HK-2 (cell line): ENCODE measurements around the gene RENBP.
"Not testable (repeated sequence)": the region's sequence is repeated elsewhere in the genome, so short reads cannot be mapped to it uniquely, and the experiment has no call there.

ENCODE experiments used
- DNase-seq: peaks from one replicate; pipeline ENCODE4 v3.0.0-alpha.2; 2018; ENCODE audit not compliant: unreplicated experiment

Gene RENBP

GRCh38 chrX:153944140-153944799 lies at the start of gene RENBP:
Gene RENBP (minus strand): TSS chrX:153944643. CDS start chrX:153944610, 33 bp downstream.
- DNase-seq, result no peak

GRCh38 chrX:153993978-153994377 lies 49.5 kb upstream of the RENBP start:
- DNase-seq, result no peak

GRCh38 chrX:153993079-153993478 lies 48.6 kb upstream of the RENBP start:
- DNase-seq, result no peak

- no peak for DNase-seq
These were observed 47.7 kb upstream of the RENBP start for GRCh38 chrX:153992180-153992579.

GRCh38 chrX:153991013-153991580 lies 46.7 kb upstream of the RENBP start:
- no peak for DNase-seq

GRCh38 chrX:153989973-153990655 lies 45.7 kb upstream of the RENBP start:
- no peak for DNase-seq

GRCh38 chrX:153988493-153988892 lies 44.0 kb upstream of the RENBP start:
- DNase-seq, result no peak

GRCh38 chrX:153984351-153985178 lies 40.1 kb upstream of the RENBP start:
- DNase-seq, result no peak

GRCh38 chrX:153983321-153983801 lies 38.9 kb upstream of the RENBP start:
- no peak for DNase-seq

- no peak for DNase-seq
These were observed 37.5 kb upstream of the RENBP start for GRCh38 chrX:153981771-153982533.

GRCh38 chrX:153981231-153981630 lies 36.8 kb upstream of the RENBP start:
- no peak for DNase-seq

GRCh38 chrX:153980394-153980793 lies 36.0 kb upstream of the RENBP start:
- DNase-seq, result not testable (repeated sequence)

GRCh38 chrX:153974726-153975286 lies 30.4 kb upstream of the RENBP start:
- no peak for DNase-seq

- DNase-seq, result no peak
These were observed 29.7 kb upstream of the RENBP start for GRCh38 chrX:153974003-153974725.

- no peak for DNase-seq
These were observed 28.9 kb upstream of the RENBP start for GRCh38 chrX:153973127-153974002.

- peak; percentile 88 for DNase-seq
These were observed 28.1 kb upstream of the RENBP start, which contains the start of gene TMEM187 for GRCh38 chrX:153972368-153973126. Gene TMEM187 (plus strand): TSS chrX:153972754. CDS start chrX:153982063, 9,309 bp downstream.

GRCh38 chrX:153971450-153972367 lies 27.3 kb upstream of the RENBP start, which contains the start of gene HCFC1:
Gene HCFC1 (minus strand): TSS chrX:153971818. CDS start chrX:153970840, 978 bp downstream.
- peak; percentile 89 for DNase-seq
